AG10803 (cell line): Measurements from ENCODE around the gene TRIM71.
"Not testable (repeated sequence)": the region's sequence is repeated elsewhere in the genome, so short reads cannot be mapped to it uniquely, and the experiment has no call there.

Source experiments
- DNase-seq: peaks from one replicate; pipeline ENCODE4 v3.0.0; 2010; ENCODE audit warnings: low read depth
- H3K4me3 ChIP-seq: 2 replicates; pipeline ENCODE4 v1.5.1; 2011; ENCODE audit warnings: mild to moderate bottlenecking, low read length, control low read depth
- TF ChIP-seq, protein P1 (sequence below): conservative IDR thresholded peaks from 2 replicates; pipeline ENCODE4 v1.5.1; 2011; ENCODE audit warnings: mild to moderate bottlenecking, low read length, control low read depth, inconsistent platforms

TRIM71 gene

DNA sequence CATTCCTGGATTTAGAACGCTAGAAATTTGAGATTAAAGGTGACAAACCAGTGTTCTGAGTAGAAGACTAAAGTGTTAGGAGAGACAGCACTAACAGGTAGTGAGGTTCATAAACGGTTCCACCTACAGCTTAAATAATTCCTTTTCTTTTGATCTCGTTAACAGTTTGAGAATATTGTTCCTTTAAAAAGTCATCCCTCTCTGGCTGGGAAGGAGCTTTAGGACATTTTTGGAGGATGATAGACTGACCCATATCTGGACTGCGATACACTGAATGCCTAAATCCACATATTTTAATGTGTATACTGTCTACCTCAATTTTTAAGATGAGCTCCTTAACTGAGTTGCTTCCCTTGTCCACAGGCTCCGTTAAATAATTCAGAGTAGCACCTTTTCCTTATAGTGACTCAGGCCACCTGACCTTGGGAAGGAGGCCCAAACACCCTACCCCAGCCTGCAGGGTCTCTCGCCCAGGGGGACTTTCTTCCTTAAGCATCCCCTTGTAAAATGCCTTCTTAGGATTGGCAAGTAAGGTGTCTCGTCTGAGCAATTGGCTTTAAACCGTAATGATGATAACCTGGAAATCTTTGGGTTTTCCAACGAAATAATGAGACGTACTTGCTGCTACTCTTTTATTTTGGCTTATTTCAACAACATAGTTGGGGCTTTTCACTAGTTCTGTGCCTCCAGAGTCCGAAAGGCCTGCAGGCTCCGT is 3.3 kb downstream of the TRIM71 start:
- no peak overlapping the region for H3K4me3 ChIP-seq
- no peak for DNase-seq
- TF ChIP-seq, protein P1, sequence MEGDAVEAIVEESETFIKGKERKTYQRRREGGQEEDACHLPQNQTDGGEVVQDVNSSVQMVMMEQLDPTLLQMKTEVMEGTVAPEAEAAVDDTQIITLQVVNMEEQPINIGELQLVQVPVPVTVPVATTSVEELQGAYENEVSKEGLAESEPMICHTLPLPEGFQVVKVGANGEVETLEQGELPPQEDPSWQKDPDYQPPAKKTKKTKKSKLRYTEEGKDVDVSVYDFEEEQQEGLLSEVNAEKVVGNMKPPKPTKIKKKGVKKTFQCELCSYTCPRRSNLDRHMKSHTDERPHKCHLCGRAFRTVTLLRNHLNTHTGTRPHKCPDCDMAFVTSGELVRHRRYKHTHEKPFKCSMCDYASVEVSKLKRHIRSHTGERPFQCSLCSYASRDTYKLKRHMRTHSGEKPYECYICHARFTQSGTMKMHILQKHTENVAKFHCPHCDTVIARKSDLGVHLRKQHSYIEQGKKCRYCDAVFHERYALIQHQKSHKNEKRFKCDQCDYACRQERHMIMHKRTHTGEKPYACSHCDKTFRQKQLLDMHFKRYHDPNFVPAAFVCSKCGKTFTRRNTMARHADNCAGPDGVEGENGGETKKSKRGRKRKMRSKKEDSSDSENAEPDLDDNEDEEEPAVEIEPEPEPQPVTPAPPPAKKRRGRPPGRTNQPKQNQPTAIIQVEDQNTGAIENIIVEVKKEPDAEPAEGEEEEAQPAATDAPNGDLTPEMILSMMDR = no peak

DNA sequence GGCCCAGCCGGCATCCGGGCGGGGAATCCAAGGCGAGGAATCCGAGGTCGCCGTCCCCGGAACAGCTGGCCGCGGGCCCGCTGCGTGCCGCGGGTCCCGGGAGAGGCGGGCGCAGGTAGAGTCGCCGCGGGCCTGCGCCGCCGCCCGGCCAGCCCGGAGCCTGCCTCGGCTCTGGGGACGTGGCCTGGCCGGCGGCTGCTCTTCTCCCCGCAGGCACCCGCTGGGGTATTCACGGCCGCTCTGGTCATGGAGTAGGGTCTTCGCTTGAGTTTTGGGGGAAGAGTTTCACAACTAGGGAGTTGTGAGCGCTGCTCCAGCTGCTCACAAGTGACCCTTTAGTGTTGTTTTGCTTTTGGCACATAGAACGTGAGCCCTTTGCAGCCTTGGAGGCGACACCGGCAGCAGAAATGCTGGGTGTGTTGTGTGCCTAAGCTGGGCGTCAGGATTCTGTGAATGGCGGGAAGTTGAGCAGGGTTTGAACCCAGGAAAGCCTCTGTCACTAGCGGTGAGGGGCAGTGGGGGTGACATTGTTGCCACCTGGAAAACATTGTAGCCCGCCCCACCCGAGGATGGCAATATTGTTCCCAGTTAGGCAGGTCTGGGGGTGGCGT is 4.0 kb downstream of the TRIM71 start:
- no peak for DNase-seq
- H3K4me3 ChIP-seq = no peak overlapping the region
- TF ChIP-seq, protein P1 = no peak

DNA sequence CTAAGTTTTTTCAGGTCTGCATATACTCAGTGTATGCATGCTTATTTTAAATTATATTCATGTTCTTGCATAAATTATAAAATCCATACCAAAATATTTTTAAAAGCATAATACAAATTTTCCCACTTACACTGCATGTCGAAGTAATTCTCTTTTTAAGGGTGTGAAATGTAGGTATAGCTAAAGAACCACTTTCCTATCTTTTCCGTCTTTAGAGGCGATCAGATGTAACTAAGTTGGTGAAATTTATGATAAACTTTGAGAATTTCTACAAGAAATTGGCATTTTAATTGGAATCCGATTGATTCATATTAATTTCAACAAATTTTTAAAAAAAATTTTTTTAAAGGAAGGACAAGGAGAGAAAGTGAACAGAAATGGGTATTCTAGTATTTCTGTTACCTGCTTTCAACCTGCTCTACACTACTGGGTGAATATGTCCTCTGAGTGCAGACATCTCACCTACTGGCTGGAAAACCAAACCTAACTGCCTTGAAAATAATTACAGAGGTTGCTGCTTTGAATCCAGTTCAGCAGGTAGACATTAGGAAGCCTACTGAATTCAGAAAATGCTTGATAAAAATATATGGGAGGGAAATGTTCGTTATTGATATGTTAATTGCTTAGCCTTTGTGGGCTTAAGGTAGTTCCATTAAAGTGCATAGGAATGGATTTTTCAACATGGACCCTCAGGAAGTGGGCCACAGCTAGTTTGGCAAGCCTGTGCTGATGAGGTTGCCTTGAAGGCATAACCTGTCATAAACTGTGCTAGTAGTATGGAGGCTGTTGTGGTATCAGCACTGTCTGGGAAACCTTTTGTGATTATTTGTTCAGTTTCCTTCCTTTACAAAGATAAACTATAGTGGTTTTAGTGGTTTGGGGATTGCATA is 5.1 kb downstream of the TRIM71 start:
- TF ChIP-seq, protein P1 = no peak
- no peak overlapping the region for H3K4me3 ChIP-seq
- DNase-seq = no peak

DNA sequence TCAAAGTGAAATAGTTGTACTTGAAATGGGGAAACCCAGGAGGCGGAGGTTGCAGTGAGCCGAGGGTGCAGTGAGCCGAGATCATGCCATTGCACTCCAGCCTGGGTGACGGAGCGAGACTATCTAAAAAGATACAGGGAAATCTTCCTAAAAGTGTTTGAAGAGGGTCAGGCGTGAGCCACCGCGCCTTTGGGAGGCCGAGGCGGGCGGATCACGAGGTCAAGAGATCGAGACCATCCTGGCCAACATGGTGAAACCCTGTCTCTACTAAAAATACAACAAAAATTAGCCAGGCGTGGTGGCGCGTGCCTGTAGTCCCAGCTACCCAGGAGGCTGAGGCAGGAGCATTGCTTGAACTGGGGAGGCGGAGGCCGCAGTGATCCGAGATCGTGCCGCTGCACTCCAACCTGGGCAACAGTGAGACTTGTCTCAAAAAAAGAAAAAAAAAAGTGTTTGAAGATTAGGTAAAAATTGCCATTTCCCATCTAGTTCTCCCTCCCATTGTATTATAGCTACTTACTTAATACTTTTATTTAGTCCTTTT is 5.9 kb downstream of the TRIM71 start:
- not testable (repeated sequence) for H3K4me3 ChIP-seq, DNase-seq

DNA sequence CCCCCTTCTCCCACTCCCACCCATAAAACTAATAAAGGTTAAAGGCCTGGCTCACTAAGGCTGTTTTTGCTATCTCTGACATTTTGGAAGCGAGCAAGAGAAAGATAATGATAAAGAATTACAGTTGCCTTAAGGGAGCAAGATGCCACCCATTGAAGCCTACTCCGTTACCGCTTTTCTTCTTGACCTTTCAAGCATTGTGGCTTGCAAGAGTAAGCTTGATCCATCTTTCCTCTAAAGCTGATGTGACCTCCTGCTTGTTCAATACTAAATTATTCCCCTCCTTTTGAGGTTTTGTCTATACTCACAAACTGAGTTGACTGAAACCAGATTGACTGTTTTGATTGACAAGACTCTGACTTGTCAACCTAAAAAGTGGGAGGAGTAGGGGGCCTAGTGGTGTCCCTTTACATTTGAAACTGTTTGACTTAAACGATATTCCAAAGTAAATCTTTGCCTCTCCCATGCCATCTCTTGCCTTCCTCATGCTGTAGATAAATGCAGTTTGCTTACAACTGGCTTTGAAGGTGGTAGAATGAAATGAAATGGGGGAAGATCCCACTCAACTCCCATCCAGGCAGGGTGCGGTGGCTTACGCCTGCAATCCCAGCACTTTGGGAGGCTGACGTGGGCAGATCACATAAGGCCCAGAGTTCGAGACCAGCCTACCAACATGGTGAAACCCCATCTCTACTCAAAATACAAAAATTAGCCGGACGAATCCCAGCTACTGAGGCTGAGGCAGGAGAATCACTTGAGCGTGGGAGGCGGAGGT is 8.0 kb downstream of the TRIM71 start:
- DNase-seq = no peak
- no peak overlapping the region for H3K4me3 ChIP-seq
- TF ChIP-seq, protein P1 = no peak

DNA sequence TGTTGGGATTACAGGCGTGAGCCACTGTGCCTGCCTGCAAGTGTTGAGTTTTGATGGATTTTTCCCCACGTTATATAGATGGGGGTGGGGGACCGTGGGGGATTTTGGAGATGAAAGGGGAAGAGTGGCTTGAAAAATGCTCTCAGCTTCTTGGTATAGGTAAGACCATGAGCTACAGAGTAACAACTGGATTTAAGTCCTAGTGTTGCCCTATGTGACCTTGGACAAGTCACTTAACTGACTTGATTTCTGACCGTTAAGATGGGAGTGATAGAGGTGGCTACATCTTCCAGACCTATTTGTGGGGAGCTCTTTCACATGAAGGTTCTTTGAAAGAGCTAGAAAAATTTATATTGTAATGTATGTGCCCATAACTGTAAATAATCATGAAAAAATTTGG is 13.3 kb downstream of the TRIM71 start:
- H3K4me3 ChIP-seq = no peak overlapping the region
- no peak for DNase-seq
- TF ChIP-seq, protein P1 = no peak

DNA sequence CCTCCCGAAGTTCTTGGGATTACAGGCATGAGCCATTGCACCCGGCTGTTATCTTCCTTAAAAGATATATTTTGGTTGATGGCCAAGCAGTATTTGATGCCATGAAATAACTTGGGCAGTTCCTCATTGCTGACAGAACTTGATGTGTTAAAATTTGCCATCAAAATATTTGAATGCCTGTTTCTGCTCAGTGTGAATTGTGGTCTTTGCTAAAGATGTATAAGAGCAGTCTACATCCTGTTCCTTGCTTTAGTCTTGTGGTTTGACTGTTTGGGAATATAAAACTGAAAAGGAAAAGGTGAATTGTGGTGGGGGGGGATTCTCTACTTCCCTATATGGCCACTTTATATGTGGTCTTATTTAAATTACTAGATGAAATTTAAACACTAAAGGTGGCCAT is 14.0 kb downstream of the TRIM71 start:
- TF ChIP-seq, protein P1 = no peak
- no peak for DNase-seq
- no peak overlapping the region for H3K4me3 ChIP-seq
